ENCODE results near the gene CSTF1.
"Not testable (repeated sequence)": the region's sequence is repeated elsewhere in the genome, so short reads cannot be mapped to it uniquely, and the experiment has no call there.

DNA sequence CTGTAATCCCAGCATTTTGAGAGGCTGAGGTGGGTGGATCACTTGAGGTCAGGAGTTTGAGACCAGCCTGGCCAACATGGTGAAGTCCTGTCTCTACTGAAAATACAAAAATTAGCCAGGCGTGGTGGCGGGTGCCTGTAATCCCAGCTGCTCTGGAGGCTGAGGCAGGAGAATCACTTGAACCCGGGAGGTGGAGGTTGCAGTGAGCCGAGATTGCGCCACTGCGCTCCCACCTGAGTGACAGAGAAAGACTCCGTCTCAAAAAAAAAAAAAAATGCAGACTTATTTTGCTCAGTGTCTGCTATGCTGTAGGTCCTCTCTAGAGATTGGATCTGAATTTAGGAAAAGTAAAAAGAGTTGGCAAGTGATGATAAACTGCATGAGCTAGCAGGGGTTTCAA lies 18.8 kb downstream of the CSTF1 start:
- TF ChIP-seq, protein P1, sequence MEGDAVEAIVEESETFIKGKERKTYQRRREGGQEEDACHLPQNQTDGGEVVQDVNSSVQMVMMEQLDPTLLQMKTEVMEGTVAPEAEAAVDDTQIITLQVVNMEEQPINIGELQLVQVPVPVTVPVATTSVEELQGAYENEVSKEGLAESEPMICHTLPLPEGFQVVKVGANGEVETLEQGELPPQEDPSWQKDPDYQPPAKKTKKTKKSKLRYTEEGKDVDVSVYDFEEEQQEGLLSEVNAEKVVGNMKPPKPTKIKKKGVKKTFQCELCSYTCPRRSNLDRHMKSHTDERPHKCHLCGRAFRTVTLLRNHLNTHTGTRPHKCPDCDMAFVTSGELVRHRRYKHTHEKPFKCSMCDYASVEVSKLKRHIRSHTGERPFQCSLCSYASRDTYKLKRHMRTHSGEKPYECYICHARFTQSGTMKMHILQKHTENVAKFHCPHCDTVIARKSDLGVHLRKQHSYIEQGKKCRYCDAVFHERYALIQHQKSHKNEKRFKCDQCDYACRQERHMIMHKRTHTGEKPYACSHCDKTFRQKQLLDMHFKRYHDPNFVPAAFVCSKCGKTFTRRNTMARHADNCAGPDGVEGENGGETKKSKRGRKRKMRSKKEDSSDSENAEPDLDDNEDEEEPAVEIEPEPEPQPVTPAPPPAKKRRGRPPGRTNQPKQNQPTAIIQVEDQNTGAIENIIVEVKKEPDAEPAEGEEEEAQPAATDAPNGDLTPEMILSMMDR (conservative IDR thresholded peaks at IDR 0.05; ENCODE audit: low read depth, low read length) = not testable (repeated sequence)
- TF ChIP-seq EZH2 (IDR thresholded peaks at IDR 0.05; ENCODE audit: low read length, unreplicated experiment) = not testable (repeated sequence)

Data from PC-3 (cell line).